Activated CD8-positive, alpha-beta T cell treated with anti-CD3 and anti-CD28 coated beads for 36 hours (primary cell): Measurements from ENCODE around the gene UBASH3B. TPM values are rescaled to one million over a fixed set of nuclear protein-coding genes. Genes with fewer than 3 reads are reported as not detected.
A peak's percentile ranks its signal among the peaks of the same experiment; 100 is the strongest.

ENCODE experiments used
- ATAC-seq: fragments of 200-7000 bp; cut with Tn5 transposase; one replicate; pipeline ENCODE4 v1.10.0; 2021; ENCODE audit warnings: mild to moderate bottlenecking, moderate library complexity
- CTCF ChIA-PET: fragments of 350-600 bp; sonication (Branson Sonifier 250); formaldehyde crosslinking; loops from one replicate; lab custom pipeline; 2021; ENCODE audit warnings: antibody characterized with exemption; lab: Charles Lee
- POLR2A ChIA-PET: fragments of 350-600 bp; sonication (Branson Sonifier 250); formaldehyde crosslinking; loops from one replicate; lab custom pipeline; 2021; ENCODE audit warnings: antibody characterized with exemption; lab: Charles Lee
- DNase-seq: peaks from one replicate; pipeline ENCODE4 v3.0.0-alpha.2; 2020
- H3K27ac Mint-ChIP-seq: one replicate; pipeline ENCODE4 v1.8.0; 2021; ENCODE audit warnings: mild to moderate bottlenecking, mixed read lengths
- H3K27me3 Mint-ChIP-seq: one replicate; pipeline ENCODE4 v1.8.0; 2021; ENCODE audit warnings: mixed read lengths
- H3K36me3 Mint-ChIP-seq: one replicate; pipeline ENCODE4 v1.8.0; 2021; ENCODE audit warnings: low read depth, mixed read lengths
- H3K4me1 Mint-ChIP-seq: one replicate; pipeline ENCODE4 v1.8.0; 2021; ENCODE audit warnings: low read depth, mixed read lengths
- H3K4me3 Mint-ChIP-seq: one replicate; pipeline ENCODE4 v1.8.0; 2021; ENCODE audit warnings: mild to moderate bottlenecking, moderate library complexity, mixed read lengths
- H3K9me3 Mint-ChIP-seq: one replicate; pipeline ENCODE4 v1.8.0; 2021; ENCODE audit warnings: mixed read lengths
- CTCF ChIP-seq: fragments of 200-600 bp; IDR thresholded peaks from one replicate; pipeline ENCODE4 v1.8.0; 2022; ENCODE audit warnings: antibody characterized with exemption, mild to moderate bottlenecking
- intact Hi-C: fragments of 100-400 bp; cut with micrococcal nuclease; formaldehyde crosslinking; loops from one replicate; pipeline ENCODE4 v1.10.0; 2022
- total RNA-seq, 2 experiments: library from RNA; stranded (reverse); gene quantifications; one replicate each; pipeline ENCODE4 v1.2.3, GENCODE V29; 2021

UBASH3B gene
- total RNA-seq, 2 experiments from 2014 or later = 36.1 to 40.6 TPM

GRCh38 chr11:122682464-122682863 lies 26.9 kb downstream of the UBASH3B start:
- no peak for DNase-seq
- peaks cover 2% of the 10 kb centered on the region for H3K36me3 Mint-ChIP-seq
- intact Hi-C loops = no loop called here
- peaks cover 54% of the 10 kb centered on the region for H3K4me1 Mint-ChIP-seq
- no peak overlapping the region for H3K4me3 Mint-ChIP-seq
- ChIA-PET CTCF (interaction anchor here (0.7 to 2.7 kb wide), 3 partner anchors 19 to 73 kb away, joined by 3 to 6 read pairs (median 3); no protein-coding TSS in a partner anchor), POLR2A (interaction anchor here (0.7 to 1.0 kb wide), 3 partner anchors 18 to 170 kb away, joined by 3 read pairs; no protein-coding TSS in a partner anchor)
- H3K27me3 Mint-ChIP-seq = no peaks in the 10 kb centered on the region
- no peak for TF ChIP-seq CTCF
- no peak overlapping the region for H3K27ac Mint-ChIP-seq
- ATAC-seq = no peak
- no peaks in the 10 kb centered on the region for H3K9me3 Mint-ChIP-seq

GRCh38 chr11:122685041-122685440 lies 29.5 kb downstream of the UBASH3B start:
- POLR2A ChIA-PET = interaction anchor here (0.6 to 1.7 kb wide), 6 partner anchors 9 to 61 kb away, joined by 3 to 5 read pairs (median 3); no protein-coding TSS in a partner anchor
- Mint-ChIP-seq H3K27me3 (no peaks in the 10 kb centered on the region), H3K9me3 (no peaks in the 10 kb centered on the region), H3K36me3 (peaks cover 2% of the 10 kb centered on the region), H3K4me1 (peaks cover 63% of the 10 kb centered on the region), H3K27ac (no peak overlapping the region), H3K4me3 (no peak overlapping the region)
- TF ChIP-seq CTCF = no peak
- intact Hi-C loops = no loop called here
- ATAC-seq = no peak
- no peak for DNase-seq
- CTCF ChIA-PET = interaction anchor here (2.7 kb wide), 1 partner anchor 70 kb away, joined by 6 read pairs; no protein-coding TSS in a partner anchor

GRCh38 chr11:122686111-122686510 lies 30.6 kb downstream of the UBASH3B start:
- H3K4me1 Mint-ChIP-seq = peaks cover 69% of the 10 kb centered on the region
- intact Hi-C loops = no loop called here
- DNase-seq (no peak), ATAC-seq (no peak)
- H3K36me3 Mint-ChIP-seq = peaks cover 2% of the 10 kb centered on the region
- no peaks in the 10 kb centered on the region for H3K27me3 Mint-ChIP-seq
- H3K27ac Mint-ChIP-seq = peak overlapping the region; percentile 77
- ChIA-PET CTCF (interaction anchor here (1.0 to 2.6 kb wide), 6 partner anchors 11 to 166 kb away, joined by 3 to 10 read pairs (median 4); no protein-coding TSS in a partner anchor), POLR2A (interaction anchor here (1.0 to 1.7 kb wide), 3 partner anchors 17 to 31 kb away, joined by 3 to 5 read pairs (median 3); no protein-coding TSS in a partner anchor)
- H3K4me3 Mint-ChIP-seq = no peak overlapping the region
- TF ChIP-seq CTCF = no peak
- H3K9me3 Mint-ChIP-seq = no peaks in the 10 kb centered on the region

GRCh38 chr11:122690384-122690783 lies 34.9 kb downstream of the UBASH3B start:
- no peak for TF ChIP-seq CTCF
- ChIA-PET CTCF (interaction anchor here (1.2 to 2.6 kb wide), 4 partner anchors 24 to 164 kb away, joined by 4 to 24 read pairs (median 4); no protein-coding TSS in a partner anchor), POLR2A (interaction anchor here (1.1 to 1.7 kb wide), 7 partner anchors 9 to 62 kb away, joined by 3 to 6 read pairs (median 5); no protein-coding TSS in a partner anchor)
- ATAC-seq = peak; percentile 43
- intact Hi-C loops = loop anchor here (10.0 kb wide), 1 partner anchor 164 kb away; no protein-coding TSS in a partner anchor
- H3K4me1 Mint-ChIP-seq = peaks cover 79% of the 10 kb centered on the region
- peak overlapping the region; percentile 65 for H3K4me3 Mint-ChIP-seq
- peak; percentile 46 for DNase-seq
- peaks cover 7% of the 10 kb centered on the region for H3K36me3 Mint-ChIP-seq
- H3K27ac Mint-ChIP-seq = peak overlapping the region; percentile 66
- no peaks in the 10 kb centered on the region for H3K9me3 Mint-ChIP-seq
- H3K27me3 Mint-ChIP-seq = no peaks in the 10 kb centered on the region
